Measurements from ENCODE around the gene BCL6B.
"Not testable (repeated sequence)": the region's sequence is repeated elsewhere in the genome, so short reads cannot be mapped to it uniquely, and the experiment has no call there.

Gene BCL6B

DNA sequence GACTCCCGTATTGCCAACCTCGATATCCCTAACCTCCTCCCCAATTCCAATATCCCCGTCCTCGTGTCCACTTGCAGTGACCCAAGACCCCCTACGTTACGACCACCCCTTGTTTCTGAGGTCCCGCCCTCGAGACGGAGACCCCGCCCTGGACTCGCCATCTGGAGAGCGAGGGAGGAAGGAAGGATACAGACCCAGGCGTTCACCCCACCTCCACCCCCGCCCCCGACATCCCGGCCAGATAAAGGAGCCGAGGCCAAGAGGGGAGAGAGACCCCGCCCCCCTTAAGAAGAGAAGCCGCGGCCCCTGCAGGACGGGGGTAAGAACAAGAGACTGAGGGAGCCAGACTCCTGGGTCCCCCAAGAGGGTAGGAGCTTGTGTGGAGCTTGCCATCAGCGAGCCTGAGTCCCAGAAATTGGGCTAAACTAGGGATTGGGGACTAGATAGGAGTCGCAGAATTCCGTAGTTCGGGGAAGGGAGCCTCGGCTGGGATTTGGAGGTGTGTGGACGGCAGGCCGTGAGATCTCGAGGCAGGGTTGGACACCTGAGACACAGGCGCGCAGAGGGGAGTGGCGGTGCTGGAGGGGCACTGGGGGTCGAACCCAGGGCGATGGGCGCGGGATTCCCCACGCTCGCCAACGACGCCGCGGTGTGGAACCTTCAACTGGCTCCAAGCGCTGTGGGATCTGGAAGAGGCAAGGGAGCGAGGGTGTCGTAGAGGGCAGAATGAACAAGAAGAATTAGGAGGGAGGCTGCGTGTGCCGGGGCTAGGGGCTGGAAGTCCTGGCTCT, at the start of gene BCL6B:
Gene BCL6B (plus strand): TSS at position 270 of the 791 bp plus-strand sequence. CDS start 622 bp downstream, outside the sequence.
- DNase-seq = no peak

DNA sequence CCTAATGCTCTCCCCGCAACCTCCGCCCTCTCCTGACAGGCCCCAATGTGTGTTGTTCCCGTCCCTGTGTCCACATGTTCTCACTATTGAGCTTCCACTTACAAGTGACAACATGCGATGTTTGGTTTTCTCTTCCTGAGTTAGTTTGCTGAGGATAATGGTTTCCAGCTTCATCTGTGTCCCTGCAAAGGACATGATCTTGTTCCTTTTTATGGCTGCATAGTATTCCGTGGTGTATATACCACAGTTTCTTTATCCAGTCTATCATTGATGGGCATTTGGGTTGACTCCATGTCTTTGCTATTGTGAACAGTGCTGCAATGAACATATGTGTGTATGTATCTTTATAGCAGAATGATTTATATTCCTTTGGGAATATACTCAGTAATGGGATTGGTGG, 43.4 kb upstream of the BCL6B start:
- not testable (repeated sequence) for DNase-seq

- no peak for DNase-seq
These were observed 41.4 kb upstream of the BCL6B start for GRCh38 chr17:6981426-6981825.

- no peak for DNase-seq
These were observed 37.6 kb upstream of the BCL6B start for GRCh38 chr17:6985266-6985665.

DNA sequence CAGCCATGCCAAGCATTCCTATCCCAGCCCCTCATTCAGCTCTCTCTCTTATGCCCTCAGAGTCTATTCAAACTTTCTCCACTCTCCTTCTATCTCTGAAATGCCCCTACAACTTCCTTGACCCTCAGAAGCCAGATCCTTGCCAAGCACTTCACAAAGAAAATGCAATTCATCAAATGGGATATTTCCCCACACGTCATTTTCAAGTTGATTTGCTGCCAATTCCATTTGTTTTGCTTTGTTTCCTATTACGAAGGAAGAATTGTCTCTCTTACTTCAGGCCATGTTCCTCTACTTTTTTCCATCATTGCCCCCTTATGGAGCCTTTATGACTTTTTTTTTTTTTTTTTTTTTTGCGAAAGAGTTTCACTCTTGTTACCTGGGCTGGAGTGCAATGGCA, 36.2 kb upstream of the BCL6B start:
- no peak for DNase-seq

DNA sequence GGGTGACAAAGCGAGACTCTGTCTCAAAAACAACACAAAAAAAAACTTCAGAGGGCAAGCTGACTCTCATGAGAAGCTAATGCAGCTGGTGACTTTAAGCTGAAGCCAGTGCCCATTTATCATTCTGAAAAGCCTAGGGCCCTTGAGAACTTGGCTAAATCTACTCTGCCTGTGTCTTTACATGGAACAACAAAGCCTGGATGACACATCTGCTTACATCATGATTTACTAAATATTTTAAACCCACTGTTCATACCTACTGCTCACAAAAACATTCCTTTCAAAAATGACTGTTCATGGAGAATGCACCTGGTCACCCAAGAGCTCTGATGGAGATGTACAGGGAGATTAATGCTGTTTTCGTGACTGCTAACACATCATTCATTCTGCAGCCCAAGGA, 33.1 kb upstream of the BCL6B start:
- no peak for DNase-seq

GRCh38 chr17:6993613-6994056, 29.2 kb upstream of the BCL6B start:
- DNase-seq = not testable (repeated sequence)

DNA sequence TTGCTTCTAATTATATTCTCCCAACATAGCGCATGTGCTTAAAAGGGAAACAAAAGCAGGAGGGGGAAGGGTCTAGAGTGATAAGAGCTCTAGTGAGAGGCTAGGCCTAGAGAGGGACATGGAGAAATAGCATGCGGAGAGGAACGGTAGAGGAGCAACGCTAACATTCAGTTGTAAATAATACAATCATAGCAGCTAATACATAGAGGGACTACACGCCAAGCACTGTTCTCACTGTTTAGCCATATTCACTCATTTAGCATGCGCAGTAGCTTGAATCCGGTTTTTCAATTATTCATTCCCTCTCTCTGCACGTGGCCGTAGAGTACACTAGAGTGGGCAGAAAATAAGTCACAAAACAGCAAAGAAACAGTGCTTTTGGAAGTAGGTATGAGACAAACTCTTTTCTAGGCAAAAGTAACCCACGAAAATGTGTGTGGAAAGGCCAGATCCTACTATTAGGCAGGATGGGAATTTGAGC, 28.7 kb upstream of the BCL6B start:
- DNase-seq = no peak

DNA sequence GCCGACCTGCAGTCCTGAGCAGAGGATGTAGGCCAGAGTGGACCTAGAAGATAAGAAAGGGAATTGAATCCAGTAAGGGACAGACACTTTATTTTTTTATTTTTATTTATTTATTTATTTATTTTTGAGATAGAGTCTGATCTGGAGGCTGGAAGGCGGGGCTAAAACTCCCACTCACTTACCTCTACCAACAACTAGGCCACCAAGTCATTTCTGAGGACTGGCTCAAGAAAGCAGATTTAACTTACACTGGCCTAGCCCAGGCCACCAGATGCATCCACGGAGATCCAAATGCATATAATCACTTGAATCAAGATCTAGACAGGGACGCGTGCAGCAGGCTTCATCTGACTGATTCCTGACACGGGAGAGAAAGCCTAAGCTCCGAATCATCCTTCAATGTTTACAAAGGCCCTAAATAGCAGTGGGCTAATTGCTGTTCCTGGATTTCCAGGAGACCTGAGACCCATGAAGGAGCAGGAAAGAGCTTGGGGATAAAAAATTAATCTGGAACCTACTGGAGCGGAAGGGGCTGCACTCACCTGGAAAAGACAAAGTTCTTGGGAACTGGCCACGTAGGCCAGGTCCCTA, 28.1 kb upstream of the BCL6B start:
- DNase-seq = no peak

DNA sequence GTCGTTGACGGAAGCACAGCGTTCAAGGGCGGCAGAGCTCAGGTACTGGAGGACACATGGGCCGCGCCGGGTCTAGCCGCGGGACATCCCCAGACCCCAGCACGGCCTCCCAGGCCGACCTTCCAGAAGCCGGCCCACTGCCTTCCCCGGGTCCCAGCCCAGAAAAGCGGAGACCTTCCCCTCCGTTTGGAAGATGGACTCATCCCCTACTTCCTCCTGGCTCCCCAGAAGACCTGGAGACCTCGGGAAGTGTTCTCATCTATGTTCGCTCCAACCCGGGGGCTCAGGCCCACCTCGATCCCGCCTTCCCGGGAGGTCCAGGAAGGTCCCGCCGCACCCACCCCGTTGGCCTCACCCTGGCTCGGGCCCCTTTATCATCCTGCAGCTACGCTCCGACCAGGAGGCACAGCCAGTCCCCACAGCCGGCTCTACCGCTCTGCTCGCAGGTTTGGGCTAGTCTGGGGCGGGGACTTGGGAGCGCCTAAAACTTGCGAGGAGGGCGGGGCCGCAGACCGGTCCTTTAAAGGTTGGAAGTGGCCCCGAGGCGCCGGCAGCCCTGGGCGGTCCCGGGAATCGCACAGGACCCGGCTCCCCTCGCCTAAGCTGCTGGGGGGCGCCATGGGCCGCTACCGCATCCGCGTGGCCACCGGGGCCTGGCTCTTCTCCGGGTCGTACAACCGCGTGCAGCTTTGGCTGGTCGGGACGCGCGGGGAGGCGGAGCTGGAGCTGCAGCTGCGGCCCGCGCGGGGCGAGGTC, 27.2 kb upstream of the BCL6B start, which contains the start of gene ALOX12:
Gene ALOX12 (plus strand): TSS at position 550 of the 756 bp plus-strand sequence. CDS start 69 bp downstream, at position 619.
- DNase-seq = no peak

- no peak for DNase-seq
These were observed 26.4 kb upstream of the BCL6B start for GRCh38 chr17:6996256-6997011.

GRCh38 chr17:6997171-6997570, 25.7 kb upstream of the BCL6B start:
- no peak for DNase-seq

DNA sequence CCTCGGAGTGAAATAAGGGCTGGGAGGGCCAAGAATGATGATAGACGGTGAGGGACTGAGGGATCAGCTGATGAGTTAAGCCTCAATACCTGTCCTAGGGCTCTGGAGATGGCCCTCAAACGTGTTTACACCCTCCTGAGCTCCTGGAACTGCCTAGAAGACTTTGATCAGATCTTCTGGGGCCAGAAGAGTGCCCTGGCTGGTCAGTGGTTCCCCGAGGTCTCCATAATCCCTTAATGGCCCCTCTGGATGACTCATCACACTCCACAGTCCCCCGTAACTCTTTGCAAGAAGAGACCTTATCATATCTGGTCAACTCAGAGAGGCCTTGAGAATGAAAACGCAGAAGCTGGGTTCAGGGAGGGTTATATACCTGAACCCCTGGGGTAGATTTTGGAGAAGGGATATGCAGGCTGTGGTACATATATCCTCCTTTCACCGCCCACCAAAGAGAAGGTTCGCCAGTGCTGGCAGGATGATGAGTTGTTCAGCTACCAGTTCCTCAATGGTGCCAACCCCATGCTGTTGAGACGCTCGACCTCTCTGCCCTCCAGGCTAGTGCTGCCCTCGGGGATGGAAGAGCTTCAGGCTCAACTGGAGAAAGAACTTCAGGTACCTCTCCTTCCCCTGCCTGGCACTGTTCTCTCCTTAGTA, 23.9 kb upstream of the BCL6B start:
- no peak for DNase-seq

DNA sequence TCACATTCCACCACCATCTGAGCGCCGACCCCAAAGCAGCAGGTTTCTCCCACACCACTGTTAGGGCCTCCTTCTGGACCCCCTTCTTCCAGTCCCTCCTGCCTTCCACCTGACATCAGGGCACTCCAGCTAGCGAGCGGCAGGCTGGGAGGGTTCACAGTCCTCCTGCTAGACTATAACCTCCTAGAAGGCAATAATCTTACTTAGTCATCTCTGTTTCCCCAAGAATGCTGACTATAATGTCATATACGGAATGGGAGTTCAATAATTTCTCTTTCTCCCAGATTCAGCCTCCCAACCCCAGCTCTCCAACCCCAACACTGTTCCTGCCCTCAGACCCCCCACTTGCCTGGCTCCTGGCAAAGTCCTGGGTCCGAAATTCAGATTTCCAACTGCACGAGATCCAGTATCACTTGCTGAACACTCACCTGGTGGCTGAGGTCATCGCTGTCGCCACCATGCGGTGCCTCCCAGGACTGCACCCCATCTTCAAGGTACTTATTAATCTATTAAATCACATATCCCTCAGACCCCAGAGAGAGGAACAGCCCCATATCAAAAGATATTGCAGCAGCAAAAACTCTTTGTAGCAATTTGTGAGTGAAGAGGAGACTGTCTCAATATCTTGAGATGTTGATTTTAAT, 21.4 kb upstream of the BCL6B start:
- peak; percentile 25 to 53 for DNase-seq

DNA sequence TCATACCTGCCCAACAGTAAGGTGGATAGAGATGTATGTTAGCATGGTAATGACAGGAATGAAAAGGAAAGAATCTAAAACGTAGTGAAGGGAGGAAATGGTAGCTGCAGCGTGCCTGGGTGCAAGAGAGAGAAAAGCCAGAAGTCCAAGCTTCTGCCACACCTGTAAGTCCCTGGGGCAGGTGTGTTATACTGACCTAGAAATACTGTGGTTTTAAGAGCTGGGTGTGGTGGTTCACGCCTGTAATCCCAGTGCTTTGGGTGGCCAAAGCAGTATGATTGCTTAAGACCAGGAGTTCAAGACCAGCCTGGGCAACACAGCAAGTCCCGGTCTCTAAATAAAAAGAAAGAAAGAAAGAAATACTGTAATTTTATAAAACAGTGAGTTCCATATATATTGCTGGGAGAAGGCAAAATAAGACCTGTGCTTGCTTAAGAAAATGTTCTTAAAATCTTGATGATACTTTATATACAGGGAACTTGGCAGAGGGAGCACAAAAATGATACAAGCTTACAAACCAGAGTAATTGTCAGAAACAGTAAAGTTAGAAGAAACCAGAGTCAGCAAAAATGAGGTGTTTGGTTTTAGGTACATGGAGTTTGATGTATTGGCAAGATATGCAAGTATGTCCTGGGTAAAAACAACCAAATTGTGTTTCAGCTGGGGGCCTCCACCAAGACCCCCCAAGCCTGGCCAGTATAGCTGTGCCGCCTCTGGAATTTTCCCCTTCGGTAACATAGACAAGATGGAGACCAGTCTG, 20.4 kb upstream of the BCL6B start:
- no peak for DNase-seq

GRCh38 chr17:7003745-7004144, 19.1 kb upstream of the BCL6B start:
- DNase-seq = no peak

DNA sequence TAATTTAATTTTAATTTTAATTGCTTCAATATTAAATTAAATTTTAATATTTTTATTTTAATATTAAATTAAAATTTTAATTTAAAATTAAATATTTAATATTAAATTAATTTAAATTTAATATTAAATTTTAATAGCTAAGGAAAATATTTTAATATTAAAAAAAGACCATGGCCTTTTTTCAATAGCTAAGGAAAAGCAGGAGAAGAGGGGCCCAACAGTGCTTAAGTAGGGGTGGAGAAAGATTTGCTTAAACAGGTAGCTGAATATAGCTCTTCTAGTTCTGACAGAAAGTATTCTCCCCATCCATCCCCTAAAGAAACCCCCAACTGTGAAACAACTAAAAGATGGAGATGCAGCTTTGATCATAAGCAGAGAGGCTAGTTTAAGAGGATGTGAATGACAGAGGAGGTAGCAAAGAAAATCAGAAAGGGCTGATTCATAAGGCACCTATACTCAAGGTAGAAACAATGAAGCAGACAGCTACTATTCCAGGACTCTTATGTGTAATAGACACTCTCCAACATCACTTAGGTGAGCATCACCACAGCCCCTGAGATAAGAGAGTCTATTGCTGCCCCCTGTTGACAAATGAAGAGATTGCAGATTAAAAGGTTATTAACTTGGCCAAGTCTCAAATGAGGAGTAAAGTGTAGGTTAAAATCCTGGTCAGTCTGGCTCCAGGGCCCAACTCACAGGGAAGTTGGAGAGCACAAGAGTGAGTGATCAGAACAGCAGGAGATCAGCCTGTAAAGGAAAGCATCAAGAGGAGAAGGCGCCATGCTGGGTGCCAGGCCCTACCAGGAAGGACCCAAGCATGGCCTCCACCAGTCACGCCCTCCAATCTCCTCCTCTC, 18.2 kb upstream of the BCL6B start:
- DNase-seq = peak; percentile 30 to 86

GRCh38 chr17:7005716-7006115, 17.1 kb upstream of the BCL6B start:
- no peak for DNase-seq

GRCh38 chr17:7007143-7007542, 15.7 kb upstream of the BCL6B start:
- DNase-seq = no peak

DNA sequence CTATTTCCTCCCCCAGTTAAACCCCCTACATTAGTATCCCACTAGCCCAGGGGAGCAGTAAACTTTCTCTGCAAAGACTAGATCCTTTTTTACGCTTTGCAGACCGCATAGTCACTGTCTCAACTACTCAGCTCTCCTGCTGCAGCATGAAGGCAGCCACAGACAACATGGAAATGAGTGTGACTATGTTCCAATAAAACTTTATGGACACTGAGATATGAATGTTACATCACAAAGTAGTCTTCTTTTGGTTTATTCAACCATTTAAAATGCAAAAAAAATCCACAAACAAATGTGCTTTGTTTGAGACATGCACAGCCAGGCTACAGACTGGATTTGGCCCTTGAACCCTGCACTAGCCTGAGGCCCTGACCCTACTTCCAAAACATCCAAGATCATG, 12.3 kb upstream of the BCL6B start:
- no peak for DNase-seq
